ENCODE results near the gene TLE3.

TLE3 gene

GRCh38 chr15:70066004-70066403, 31.7 kb downstream of the TLE3 start:
- Histone ChIP-seq H3K4me3 (ENCODE audit: low read depth in 1 of 2, low read length in 2 of 2) (no peak overlapping the region), H3K27ac (ENCODE audit: low read length) (no peak overlapping the region), H3K4me1 (ENCODE audit: control insufficient read depth in 1 of 2, insufficient read depth in 2 of 2, low read length in 2 of 2) (peaks cover 13 to 31% of the 10 kb centered on the region in 2 donors), H3K27me3 (ENCODE audit: low read depth, low read length) (no peaks in the 10 kb centered on the region), H3K9me3 (ENCODE audit: control insufficient read depth in 1 of 2, low read length in 2 of 2) (no peaks in the 10 kb centered on the region), H3K36me3 (ENCODE audit: control insufficient read depth in 1 of 2, insufficient read depth in 2 of 2, low read length in 2 of 2) (peaks cover 55 to 62% of the 10 kb centered on the region in 2 donors)

GRCh38 chr15:70065006-70065722, 32.6 kb downstream of the TLE3 start:
- Histone ChIP-seq H3K36me3 (ENCODE audit: control insufficient read depth in 1 of 2, insufficient read depth in 2 of 2, low read length in 2 of 2) (peaks cover 52 to 60% of the 10 kb centered on the region in 2 donors), H3K4me3 (ENCODE audit: low read depth in 1 of 2, low read length in 2 of 2) (no peak overlapping the region), H3K9me3 (ENCODE audit: control insufficient read depth in 1 of 2, low read length in 2 of 2) (no peaks in the 10 kb centered on the region), H3K4me1 (ENCODE audit: control insufficient read depth in 1 of 2, insufficient read depth in 2 of 2, low read length in 2 of 2) (peaks cover 13 to 31% of the 10 kb centered on the region in 2 donors), H3K27ac (ENCODE audit: low read length) (no peak overlapping the region), H3K27me3 (ENCODE audit: low read depth, low read length) (no peaks in the 10 kb centered on the region)

GRCh38 chr15:70064441-70064840, 33.3 kb downstream of the TLE3 start:
- H3K27me3 ChIP-seq (ENCODE audit: low read depth, low read length): no peaks in the 10 kb centered on the region
- H3K27ac ChIP-seq (ENCODE audit: low read length): no peak overlapping the region
- H3K4me1 ChIP-seq (ENCODE audit: control insufficient read depth in 1 of 2, insufficient read depth in 2 of 2, low read length in 2 of 2): peaks cover 13 to 28% of the 10 kb centered on the region in 2 donors
- H3K36me3 ChIP-seq (ENCODE audit: control insufficient read depth in 1 of 2, insufficient read depth in 2 of 2, low read length in 2 of 2): peaks cover 52 to 60% of the 10 kb centered on the region in 2 donors
- H3K4me3 ChIP-seq (ENCODE audit: low read depth in 1 of 2, low read length in 2 of 2): no peak overlapping the region
- H3K9me3 ChIP-seq (ENCODE audit: control insufficient read depth in 1 of 2, low read length in 2 of 2): no peaks in the 10 kb centered on the region

- Histone ChIP-seq H3K36me3 (ENCODE audit: control insufficient read depth in 1 of 2, insufficient read depth in 2 of 2, low read length in 2 of 2) (peaks cover 52 to 60% of the 10 kb centered on the region in 2 donors), H3K27me3 (ENCODE audit: low read depth, low read length) (no peaks in the 10 kb centered on the region), H3K9me3 (ENCODE audit: control insufficient read depth in 1 of 2, low read length in 2 of 2) (no peaks in the 10 kb centered on the region), H3K4me1 (ENCODE audit: control insufficient read depth in 1 of 2, insufficient read depth in 2 of 2, low read length in 2 of 2) (peaks cover 13 to 23% of the 10 kb centered on the region in 2 donors), H3K27ac (ENCODE audit: low read length) (no peak overlapping the region), H3K4me3 (ENCODE audit: low read depth in 1 of 2, low read length in 2 of 2) (no peak overlapping the region)
Measured at GRCh38 chr15:70063980-70064379, 33.7 kb downstream of the TLE3 start.

GRCh38 chr15:70063261-70063925, 34.3 kb downstream of the TLE3 start:
- Histone ChIP-seq H3K27ac (ENCODE audit: low read length) (no peak overlapping the region), H3K27me3 (ENCODE audit: low read depth, low read length) (no peaks in the 10 kb centered on the region), H3K36me3 (ENCODE audit: control insufficient read depth in 1 of 2, insufficient read depth in 2 of 2, low read length in 2 of 2) (peaks cover 55 to 60% of the 10 kb centered on the region in 2 donors), H3K4me1 (ENCODE audit: control insufficient read depth in 1 of 2, insufficient read depth in 2 of 2, low read length in 2 of 2) (peaks cover 13 to 22% of the 10 kb centered on the region in 2 donors), H3K4me3 (ENCODE audit: low read depth in 1 of 2, low read length in 2 of 2) (no peak overlapping the region), H3K9me3 (ENCODE audit: control insufficient read depth in 1 of 2, low read length in 2 of 2) (no peaks in the 10 kb centered on the region)

DNA sequence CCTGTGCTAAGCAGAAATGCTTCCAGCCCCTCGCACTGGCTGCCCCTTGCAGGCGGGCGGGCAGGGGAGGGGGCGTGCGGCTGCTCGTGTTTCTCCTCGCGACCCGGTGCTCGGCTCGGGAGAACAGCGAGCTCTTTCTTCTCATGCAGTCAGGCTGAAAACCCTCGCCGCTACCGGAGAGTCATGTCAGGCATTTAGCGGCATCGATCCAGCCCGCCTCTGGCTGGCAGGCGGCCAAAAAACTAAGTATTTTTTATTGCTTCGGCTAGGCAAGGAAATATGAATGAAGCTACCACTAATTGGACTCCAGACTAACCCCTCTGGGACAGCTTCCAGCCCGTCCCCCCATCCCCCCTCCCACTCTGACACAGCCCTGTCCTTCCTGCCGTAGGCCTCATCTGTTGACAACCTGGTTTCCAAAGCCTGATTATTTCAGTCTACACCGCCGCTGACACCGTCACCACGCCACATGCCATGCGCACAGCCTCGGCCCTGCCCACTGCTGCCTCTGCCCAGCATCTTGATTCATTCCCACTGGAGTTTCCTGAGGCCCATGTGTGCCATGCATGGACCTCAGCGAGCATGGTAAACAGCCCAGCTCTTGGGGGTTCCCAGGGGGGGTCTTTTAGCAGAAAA, 35.3 kb downstream of the TLE3 start:
- Histone ChIP-seq H3K27me3 (ENCODE audit: low read depth, low read length) (no peaks in the 10 kb centered on the region), H3K9me3 (ENCODE audit: control insufficient read depth in 1 of 2, low read length in 2 of 2) (no peaks in the 10 kb centered on the region), H3K4me3 (ENCODE audit: low read depth in 1 of 2, low read length in 2 of 2) (peak overlapping the region in 1 of 2 donors; percentile 33), H3K27ac (ENCODE audit: low read length) (no peak overlapping the region), H3K36me3 (ENCODE audit: control insufficient read depth in 1 of 2, insufficient read depth in 2 of 2, low read length in 2 of 2) (peaks cover 62 to 65% of the 10 kb centered on the region in 2 donors), H3K4me1 (ENCODE audit: control insufficient read depth in 1 of 2, insufficient read depth in 2 of 2, low read length in 2 of 2) (peaks cover 13 to 22% of the 10 kb centered on the region in 2 donors)

GRCh38 chr15:70061696-70062270, 35.9 kb downstream of the TLE3 start:
- no peaks in the 10 kb centered on the region for H3K27me3 ChIP-seq (ENCODE audit: low read depth, low read length)
- peaks cover 59 to 66% of the 10 kb centered on the region in 2 donors for H3K36me3 ChIP-seq (ENCODE audit: control insufficient read depth in 1 of 2, insufficient read depth in 2 of 2, low read length in 2 of 2)
- peak overlapping the region in 1 of 2 donors; percentile 33 for H3K4me3 ChIP-seq (ENCODE audit: low read depth in 1 of 2, low read length in 2 of 2)
- no peaks in the 10 kb centered on the region for H3K9me3 ChIP-seq (ENCODE audit: control insufficient read depth in 1 of 2, low read length in 2 of 2)
- H3K27ac ChIP-seq (ENCODE audit: low read length): no peak overlapping the region
- H3K4me1 ChIP-seq (ENCODE audit: control insufficient read depth in 1 of 2, insufficient read depth in 2 of 2, low read length in 2 of 2): peaks cover 13 to 22% of the 10 kb centered on the region in 2 donors

DNA sequence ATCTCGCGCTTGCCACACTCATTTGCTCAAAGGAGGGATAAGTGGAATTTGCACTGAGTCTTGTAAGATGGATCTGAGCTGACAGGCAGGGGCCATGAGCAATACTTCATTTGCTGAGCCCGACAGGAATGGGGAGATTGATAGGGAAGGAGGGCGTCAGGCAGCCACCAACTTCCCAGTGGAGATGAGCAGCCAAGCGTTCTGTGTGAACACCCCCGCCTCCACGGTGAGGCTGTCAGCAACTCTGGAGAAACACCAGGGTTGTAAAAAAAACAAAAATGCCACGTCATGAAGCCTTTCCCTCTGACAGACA, 36.8 kb downstream of the TLE3 start:
- no peaks in the 10 kb centered on the region for H3K27me3 ChIP-seq (ENCODE audit: low read depth, low read length)
- peaks cover 53 to 69% of the 10 kb centered on the region in 2 donors for H3K36me3 ChIP-seq (ENCODE audit: control insufficient read depth in 1 of 2, insufficient read depth in 2 of 2, low read length in 2 of 2)
- no peaks in the 10 kb centered on the region for H3K9me3 ChIP-seq (ENCODE audit: control insufficient read depth in 1 of 2, low read length in 2 of 2)
- H3K27ac ChIP-seq (ENCODE audit: low read length): no peak overlapping the region
- H3K4me1 ChIP-seq (ENCODE audit: control insufficient read depth in 1 of 2, insufficient read depth in 2 of 2, low read length in 2 of 2): peaks cover 13 to 22% of the 10 kb centered on the region in 2 donors
- no peak overlapping the region for H3K4me3 ChIP-seq (ENCODE audit: low read depth in 1 of 2, low read length in 2 of 2)

GRCh38 chr15:70060214-70060992, 37.3 kb downstream of the TLE3 start:
- no peaks in the 10 kb centered on the region for H3K27me3 ChIP-seq (ENCODE audit: low read depth, low read length)
- H3K9me3 ChIP-seq (ENCODE audit: control insufficient read depth in 1 of 2, low read length in 2 of 2): no peaks in the 10 kb centered on the region
- H3K4me1 ChIP-seq (ENCODE audit: control insufficient read depth in 1 of 2, insufficient read depth in 2 of 2, low read length in 2 of 2): peaks cover 13 to 22% of the 10 kb centered on the region in 2 donors
- H3K4me3 ChIP-seq (ENCODE audit: low read depth in 1 of 2, low read length in 2 of 2): no peak overlapping the region
- peaks cover 56 to 70% of the 10 kb centered on the region in 2 donors for H3K36me3 ChIP-seq (ENCODE audit: control insufficient read depth in 1 of 2, insufficient read depth in 2 of 2, low read length in 2 of 2)
- no peak overlapping the region for H3K27ac ChIP-seq (ENCODE audit: low read length)

DNA sequence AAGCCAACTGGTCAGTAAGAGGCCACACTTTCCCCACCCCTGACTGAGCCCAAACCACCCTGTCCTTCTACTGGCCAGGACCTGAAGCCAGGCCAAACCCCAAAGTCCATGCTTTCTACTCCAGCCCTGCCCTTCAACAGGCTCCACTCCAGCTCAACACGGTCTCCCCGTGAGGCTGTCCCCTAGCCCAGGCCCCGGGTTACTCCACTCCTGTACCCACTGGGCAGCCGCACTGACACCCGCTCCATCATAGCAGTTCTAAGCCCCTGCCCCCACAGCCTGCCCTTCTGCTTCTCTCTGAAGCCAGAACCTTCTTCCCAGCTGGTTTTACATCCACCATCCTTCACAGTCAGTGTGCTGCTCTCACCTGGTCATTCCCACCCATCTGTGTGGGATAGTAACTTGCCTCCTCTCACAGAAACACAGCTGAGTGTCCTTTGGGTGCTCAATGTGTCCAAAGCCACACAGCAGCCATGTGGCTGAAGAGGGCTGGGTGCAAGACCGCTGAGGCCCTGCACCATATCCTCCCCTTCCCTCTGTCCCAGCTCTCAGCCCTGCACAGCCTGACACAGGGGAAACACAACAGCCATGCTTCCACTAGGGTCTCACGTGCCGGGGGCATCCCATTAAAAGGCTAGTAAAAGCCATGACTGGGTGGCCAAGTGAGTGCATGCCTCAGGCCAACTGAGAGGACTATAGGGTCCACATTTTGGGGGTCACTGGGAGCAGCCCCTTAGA, 38.1 kb downstream of the TLE3 start:
- H3K4me1 ChIP-seq (ENCODE audit: control insufficient read depth in 1 of 2, insufficient read depth in 2 of 2, low read length in 2 of 2): peaks cover 13 to 22% of the 10 kb centered on the region in 2 donors
- peaks cover 58 to 71% of the 10 kb centered on the region in 2 donors for H3K36me3 ChIP-seq (ENCODE audit: control insufficient read depth in 1 of 2, insufficient read depth in 2 of 2, low read length in 2 of 2)
- no peaks in the 10 kb centered on the region for H3K27me3 ChIP-seq (ENCODE audit: low read depth, low read length)
- no peak overlapping the region for H3K4me3 ChIP-seq (ENCODE audit: low read depth in 1 of 2, low read length in 2 of 2)
- no peak overlapping the region for H3K27ac ChIP-seq (ENCODE audit: low read length)
- H3K9me3 ChIP-seq (ENCODE audit: control insufficient read depth in 1 of 2, low read length in 2 of 2): no peaks in the 10 kb centered on the region
